Putamen (tissue), 1 donor: Measurements from ENCODE around the gene PCSK7.
"Not testable (repeated sequence)": the region's sequence is repeated elsewhere in the genome, so short reads cannot be mapped to it uniquely, and the experiment has no call there.

Source experiments
- DNase-seq: peaks from one replicate; pipeline ENCODE4 v3.0.0-alpha.2; 2016; ENCODE audit warnings: low spot score

Gene PCSK7

GRCh38 chr11:117198613-117199012 lies 33.3 kb downstream of the PCSK7 start:
- no peak for DNase-seq

DNA sequence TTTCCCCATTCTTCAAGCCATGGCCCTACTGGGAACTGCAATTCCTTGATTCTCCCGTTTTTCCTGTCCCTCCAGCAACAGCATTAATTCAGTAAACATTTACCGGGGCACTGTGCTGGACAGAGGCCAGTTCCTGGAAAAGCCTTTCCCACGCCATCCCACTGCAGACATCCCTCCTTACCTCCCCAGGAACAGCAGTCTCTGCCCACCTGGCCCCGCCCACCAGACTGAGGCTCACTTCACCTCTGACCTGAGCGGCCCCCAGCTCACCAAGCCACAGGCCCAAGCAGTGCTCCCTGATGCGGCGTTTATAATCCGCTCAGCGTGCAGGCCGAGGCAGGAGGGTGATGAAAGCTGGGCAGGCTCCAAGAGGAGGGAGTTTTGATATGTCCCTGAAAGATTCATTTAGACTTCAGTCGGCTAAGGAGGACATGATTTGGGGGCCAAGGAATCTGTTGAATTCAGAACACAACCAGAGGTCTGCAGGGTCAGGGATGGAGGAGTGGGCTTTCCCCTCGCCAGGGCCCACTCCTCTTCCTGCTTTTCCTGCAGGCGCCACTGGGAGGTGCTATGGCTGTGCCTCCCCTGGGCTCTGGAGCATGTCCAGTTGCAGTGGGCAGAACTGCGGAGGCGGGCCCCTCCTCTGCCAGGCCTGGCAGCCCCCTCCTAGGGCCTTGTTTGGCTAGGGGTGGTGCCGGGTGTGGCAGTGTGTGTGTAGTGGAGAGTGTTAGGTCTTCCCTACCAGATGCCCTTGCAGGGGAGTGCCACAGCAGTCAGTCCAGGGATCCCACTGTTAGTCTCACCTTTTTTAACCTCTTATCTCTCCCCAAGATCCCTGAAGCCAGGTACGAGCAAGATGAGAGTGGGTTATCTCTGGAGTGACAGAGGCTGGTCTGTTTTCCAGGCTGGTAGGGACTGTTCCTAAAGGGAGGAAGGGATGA lies 34.1 kb downstream of the PCSK7 start:
- no peak for DNase-seq

DNA sequence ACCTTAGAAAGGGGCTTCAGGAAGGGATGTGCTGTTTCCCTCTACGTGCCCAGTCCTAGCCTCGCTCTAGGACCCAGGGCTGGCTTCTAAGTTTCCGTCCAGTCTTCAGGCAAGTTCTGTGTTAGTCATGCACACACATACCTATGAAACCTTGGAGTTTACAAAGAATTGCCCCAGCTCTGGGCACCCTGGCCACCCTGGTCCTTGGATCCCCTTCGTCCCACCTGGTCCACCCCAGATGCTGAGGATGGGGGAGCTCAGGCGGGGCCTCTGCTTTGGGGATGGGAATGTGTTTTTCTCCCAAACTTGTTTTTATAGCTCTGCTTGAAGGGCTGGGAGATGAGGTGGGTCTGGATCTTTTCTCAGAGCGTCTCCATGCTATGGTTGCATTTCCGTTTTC lies 34.9 kb downstream of the PCSK7 start:
- DNase-seq: no peak

DNA sequence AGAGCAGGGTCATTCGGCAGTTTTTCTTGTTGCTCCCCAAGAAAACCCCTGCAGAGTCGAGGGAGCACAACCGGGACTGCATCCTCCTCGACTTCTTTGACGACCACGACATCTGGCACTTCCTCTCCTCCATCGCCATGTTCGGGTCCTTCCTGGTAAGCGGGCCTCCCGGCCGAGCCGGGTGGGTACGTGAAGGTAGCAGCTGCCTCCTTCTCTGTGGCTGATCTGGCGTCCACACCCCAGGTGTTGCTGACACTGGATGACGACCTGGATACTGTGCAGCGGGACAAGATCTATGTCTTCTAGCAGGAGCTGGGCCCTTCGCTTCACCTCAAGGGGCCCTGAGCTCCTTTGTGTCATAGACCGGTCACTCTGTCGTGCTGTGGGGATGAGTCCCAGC lies 36.1 kb downstream of the PCSK7 start:
- DNase-seq: no peak

- no peak for DNase-seq
These were observed 36.6 kb downstream of the PCSK7 start for GRCh38 chr11:117195258-117195657.

DNA sequence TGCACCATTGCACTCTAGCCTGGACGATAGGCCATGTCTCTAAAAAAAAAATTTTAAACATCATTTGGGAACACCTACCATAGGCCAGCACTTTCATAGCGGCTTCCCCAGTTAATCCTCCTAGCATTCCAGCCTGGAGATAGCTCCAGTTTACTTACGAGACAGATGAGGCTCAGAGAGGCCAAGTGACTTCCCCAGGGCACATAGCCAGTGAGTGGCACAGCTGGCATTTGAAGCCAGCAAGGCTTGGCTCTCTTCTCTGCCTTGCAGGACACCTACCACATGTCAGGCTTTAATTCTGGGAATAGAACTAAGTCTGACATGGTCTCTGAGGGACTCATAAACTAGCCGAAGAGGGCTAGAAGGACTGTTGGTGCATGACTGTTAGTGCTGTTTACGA lies 37.6 kb downstream of the PCSK7 start:
- no peak for DNase-seq

GRCh38 chr11:117193130-117194020 lies 38.5 kb downstream of the PCSK7 start:
- no peak for DNase-seq

DNA sequence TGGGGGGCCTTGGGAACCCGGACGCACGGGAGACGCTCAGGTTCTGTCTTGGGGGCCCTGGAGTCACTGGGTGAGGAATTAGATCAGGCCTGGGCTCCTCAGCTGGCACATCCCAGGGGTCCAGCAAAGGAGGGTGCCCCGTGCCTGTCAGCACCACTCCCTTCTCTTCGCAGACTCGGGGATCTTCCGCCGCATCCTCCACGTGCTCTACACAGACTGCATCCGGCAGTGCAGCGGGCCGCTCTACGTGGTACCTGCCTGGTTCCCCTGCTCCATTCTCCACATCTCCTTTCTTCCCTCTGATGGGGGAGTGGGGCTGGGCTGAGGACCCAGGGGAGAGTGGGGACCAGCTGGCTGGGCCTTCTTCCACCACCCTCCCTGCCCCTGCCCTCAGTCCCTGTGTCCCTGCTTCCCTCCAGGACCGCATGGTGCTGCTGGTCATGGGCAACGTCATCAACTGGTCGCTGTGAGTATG lies 39.4 kb downstream of the PCSK7 start:
- DNase-seq: no peak

DNA sequence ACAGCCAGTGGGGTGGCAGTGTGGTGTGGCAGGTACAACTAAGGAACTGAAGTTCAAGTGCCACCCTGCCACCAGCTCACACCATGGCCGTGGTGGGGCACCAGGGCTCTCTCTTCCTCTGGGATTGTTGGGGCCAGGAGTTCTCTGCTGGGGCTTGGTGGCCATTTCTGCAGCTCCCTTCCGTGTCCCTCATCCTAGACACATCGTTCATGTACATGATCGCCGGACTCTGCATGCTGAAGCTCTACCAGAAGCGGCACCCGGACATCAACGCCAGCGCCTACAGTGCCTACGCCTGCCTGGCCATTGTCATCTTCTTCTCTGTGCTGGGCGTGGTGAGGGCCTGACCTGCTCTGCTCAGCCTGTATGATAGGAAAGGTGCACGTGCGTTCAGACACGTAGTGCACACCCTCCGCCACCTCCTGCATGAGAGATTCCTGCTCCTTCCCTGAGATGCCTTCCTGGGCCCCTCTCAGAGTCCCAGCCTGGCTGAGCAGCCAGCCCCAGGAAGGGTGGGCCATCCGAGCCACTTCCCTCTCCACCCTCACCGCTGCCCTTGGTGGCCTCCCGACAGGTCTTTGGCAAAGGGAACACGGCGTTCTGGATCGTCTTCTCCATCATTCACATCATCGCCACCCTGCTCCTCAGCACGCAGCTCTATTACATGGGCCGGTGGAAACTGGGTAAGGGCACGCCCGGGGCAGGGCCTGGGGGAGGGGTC lies 40.0 kb downstream of the PCSK7 start:
- no peak for DNase-seq

GRCh38 chr11:117189941-117190544 lies 41.8 kb downstream of the PCSK7 start:
- no peak for DNase-seq

GRCh38 chr11:117189191-117189940 lies 42.5 kb downstream of the PCSK7 start:
- no peak for DNase-seq

DNA sequence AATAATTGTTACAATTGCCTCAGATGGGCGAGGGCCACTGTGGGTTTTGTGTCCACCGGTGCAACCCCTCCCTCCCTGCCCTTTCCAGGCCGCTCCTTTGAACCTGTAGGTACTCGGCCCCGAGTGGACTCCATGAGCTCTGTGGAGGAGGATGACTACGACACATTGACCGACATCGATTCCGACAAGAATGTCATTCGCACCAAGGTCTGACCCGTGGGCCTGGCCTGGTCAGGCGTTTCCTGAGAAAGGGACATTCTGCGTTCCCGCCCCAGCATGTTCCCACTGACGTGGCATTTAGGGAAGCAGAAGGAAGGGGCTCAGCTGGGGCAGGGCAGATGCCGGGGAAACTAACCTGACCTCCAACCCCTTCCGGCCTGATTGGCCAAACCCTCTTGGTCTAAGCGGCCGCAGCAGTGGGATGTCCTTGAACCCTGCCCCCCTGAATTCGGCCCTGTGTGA lies 43.2 kb downstream of the PCSK7 start:
- DNase-seq: no peak

GRCh38 chr11:117187799-117188481 lies 43.9 kb downstream of the PCSK7 start:
- no peak for DNase-seq

GRCh38 chr11:117187428-117187798 lies 44.5 kb downstream of the PCSK7 start:
- no peak for DNase-seq

GRCh38 chr11:117187007-117187406 lies 44.9 kb downstream of the PCSK7 start:
- DNase-seq: no peak

DNA sequence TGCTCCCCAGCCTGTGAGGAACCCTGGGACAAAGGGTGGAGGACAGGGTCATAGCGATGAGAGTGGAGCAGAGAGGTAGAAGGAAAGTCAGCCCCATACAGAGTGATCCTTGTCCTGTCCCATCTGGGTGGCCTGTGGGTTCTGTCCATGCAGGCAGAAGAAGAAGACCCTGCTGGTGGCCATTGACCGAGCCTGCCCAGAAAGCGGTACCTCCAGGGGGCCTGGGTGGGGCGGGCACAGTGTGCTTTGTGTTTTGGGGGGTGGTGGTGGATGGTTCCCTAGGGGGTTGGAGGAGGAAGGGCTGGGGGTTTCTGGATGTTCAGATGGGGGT lies 45.5 kb downstream of the PCSK7 start:
- no peak for DNase-seq

DNA sequence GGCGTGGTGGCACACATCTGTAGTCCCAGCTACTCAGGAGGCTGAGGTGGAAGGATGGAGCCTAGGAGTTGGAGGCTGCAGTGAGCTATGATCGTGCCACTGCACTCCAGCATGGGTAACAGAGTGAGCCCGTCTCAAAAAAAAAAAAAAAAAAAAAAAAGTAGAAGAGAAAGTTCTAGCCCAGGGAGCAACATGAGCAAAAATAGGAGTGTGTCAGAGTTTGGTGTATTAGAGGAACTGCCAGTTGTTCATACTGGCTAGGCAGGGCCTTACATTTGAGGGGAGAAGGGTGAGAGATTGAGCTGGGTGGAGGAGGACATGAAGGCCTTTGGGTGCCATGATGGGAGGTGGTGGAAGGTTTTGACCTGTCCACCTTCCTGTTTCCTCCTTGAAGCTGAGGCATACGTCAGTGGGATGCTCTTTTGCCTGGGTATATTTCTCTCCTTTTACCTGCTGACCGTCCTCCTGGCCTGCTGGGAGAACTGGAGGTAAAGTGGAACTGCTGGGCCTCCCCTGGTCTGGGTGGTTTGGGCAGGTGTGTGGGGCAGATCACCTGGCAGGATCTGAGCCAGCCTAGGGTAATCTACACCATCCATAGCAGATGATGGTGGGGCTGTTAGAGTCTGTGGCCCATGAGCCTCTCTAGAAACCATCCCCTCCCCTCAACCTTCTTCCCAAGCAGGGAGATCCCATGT lies 46.0 kb downstream of the PCSK7 start:
- no peak for DNase-seq

GRCh38 chr11:117183724-117184349 lies 48.0 kb downstream of the PCSK7 start:
- DNase-seq: no peak

DNA sequence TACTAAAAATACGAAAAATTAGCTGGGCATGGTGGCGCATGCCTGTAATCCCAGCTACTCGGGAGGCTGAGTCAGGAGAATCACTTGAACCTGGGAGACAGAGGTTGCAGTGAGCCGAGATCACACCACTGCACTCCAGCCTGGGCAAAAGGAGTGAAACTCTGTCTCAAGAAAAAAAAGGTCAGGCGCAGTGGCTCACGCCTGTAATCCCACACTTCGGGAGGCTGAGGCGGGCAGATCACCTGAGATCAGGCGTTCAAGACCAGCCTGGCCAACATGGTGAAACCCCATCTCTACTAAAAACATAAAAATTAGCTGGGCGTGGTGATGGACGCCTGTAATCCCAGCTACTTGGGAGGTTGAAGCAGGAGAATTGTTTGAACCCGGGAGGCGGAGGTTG lies 48.7 kb downstream of the PCSK7 start:
- not testable (repeated sequence) for DNase-seq
